H1 (cell line): ENCODE results near the gene PTRH1. TPM values are rescaled to one million over a fixed set of nuclear protein-coding genes. Genes with fewer than 3 reads are reported as not detected.

Experiments used
- BRCA1 ChIP-seq: IDR thresholded peaks from 2 replicates; pipeline ENCODE4 v1.6.1; 2012; ENCODE audit warnings: low read depth, low read length, improper control_type of control experiment
- CEBPB ChIP-seq: IDR thresholded peaks from 2 replicates; pipeline ENCODE4 v1.6.1; 2012; ENCODE audit warnings: low read depth, low read length
- FOSL1 ChIP-seq: IDR thresholded peaks from 2 replicates; pipeline ENCODE4 v1.6.1; 2011; ENCODE audit warnings: mild to moderate bottlenecking, low read depth, low read length, moderate library complexity; ENCODE audit not compliant: insufficient read depth
- KDM1A ChIP-seq: fragments of 200-600, 300-600 bp; sonication (generic); IDR thresholded peaks from 2 replicates; pipeline ENCODE4 v1.7.1; 2016; ENCODE audit warnings: mild to moderate bottlenecking, low read length, borderline replicate concordance
- KDM4A ChIP-seq: IDR thresholded peaks from one replicate; pipeline ENCODE4 v1.7.1; 2012; ENCODE audit warnings: low read depth, mild to moderate bottlenecking, moderate library complexity, low read length, inconsistent platforms; ENCODE audit not compliant: severe bottlenecking
- KDM5A ChIP-seq: fragments of 200-600 bp; IDR thresholded peaks from 2 replicates; pipeline ENCODE4 v1.7.1; 2012; ENCODE audit warnings: mild to moderate bottlenecking, low read length, inconsistent platforms, mixed read lengths
- MAFK ChIP-seq: IDR thresholded peaks from 2 replicates; pipeline ENCODE4 v1.6.1; 2012; ENCODE audit warnings: low read depth, mild to moderate bottlenecking, improper control_type of control experiment, low read length
- NANOG ChIP-seq: IDR thresholded peaks from 2 replicates; pipeline ENCODE4 v1.6.1; 2011; ENCODE audit warnings: low read length, low read depth, mild to moderate bottlenecking, inconsistent platforms; ENCODE audit not compliant: insufficient read depth, poor library complexity, severe bottlenecking
- POLR2AphosphoS5 ChIP-seq: IDR thresholded peaks from 2 replicates; pipeline ENCODE4 v1.6.1; 2011; ENCODE audit warnings: low read depth, low read length
- RAD21 ChIP-seq, 2 experiments: IDR thresholded peaks in 1 of 2; conservative IDR thresholded peaks in 1 of 2; 2 replicates each; pipeline ENCODE4 v1.6.1; 2011; ENCODE audit warnings: low read depth in 2 of 2, low read length in 2 of 2, improper control_type of control experiment in 1 of 2, inconsistent platforms in 1 of 2, mild to moderate bottlenecking in 1 of 2, moderate library complexity in 1 of 2
- RBBP5 ChIP-seq: IDR thresholded peaks from 2 replicates; pipeline ENCODE4 v1.7.1; 2012; ENCODE audit warnings: low read depth, mild to moderate bottlenecking, inconsistent platforms, low read length, moderate library complexity, borderline replicate concordance
- RFX5 ChIP-seq: IDR thresholded peaks from 2 replicates; pipeline ENCODE4 v1.6.1; 2011; ENCODE audit warnings: low read depth, low read length, improper control_type of control experiment, borderline replicate concordance
- RNF2 ChIP-seq: fragments of 200-900, 300-1000 bp; sonication (generic); IDR thresholded peaks from 2 replicates; pipeline ENCODE4 v1.7.1; 2016; ENCODE audit warnings: borderline replicate concordance, low read depth, mild to moderate bottlenecking, antibody characterized with exemption, low read length; ENCODE audit not compliant: poor library complexity, severe bottlenecking; ENCODE audit errors: missing control alignments
- RXRA ChIP-seq: IDR thresholded peaks from 2 replicates; pipeline ENCODE4 v1.6.1; 2011; ENCODE audit warnings: low read depth, mild to moderate bottlenecking, low read length, moderate library complexity; ENCODE audit not compliant: insufficient read depth
- SIN3A ChIP-seq, 2 experiments: IDR thresholded peaks in 1 of 2; conservative IDR thresholded peaks in 1 of 2; 2 replicates each; pipeline ENCODE4 v1.6.1; 2011 to 2012; ENCODE audit warnings: low read length in 2 of 2, improper control_type of control experiment in 1 of 2, low read depth in 1 of 2, mild to moderate bottlenecking in 1 of 2
- SIRT6 ChIP-seq: IDR thresholded peaks from one replicate; pipeline ENCODE4 v1.7.1; 2012; ENCODE audit warnings: low read length, inconsistent platforms
- SP1 ChIP-seq: IDR thresholded peaks from 2 replicates; pipeline ENCODE4 v1.6.1; 2011; ENCODE audit warnings: low read depth, low read length
- SP2 ChIP-seq: IDR thresholded peaks from 2 replicates; pipeline ENCODE4 v1.6.1; 2012; ENCODE audit warnings: mild to moderate bottlenecking, low read length, inconsistent platforms
- SP4 ChIP-seq: IDR thresholded peaks from 2 replicates; pipeline ENCODE4 v1.6.1; 2012; ENCODE audit warnings: low read length, inconsistent platforms
- TAF1 ChIP-seq: IDR thresholded peaks from 2 replicates; pipeline ENCODE4 v1.6.1; 2011; ENCODE audit warnings: mild to moderate bottlenecking, low read depth, low read length
- TCF12 ChIP-seq: IDR thresholded peaks from 2 replicates; pipeline ENCODE4 v1.6.1; 2011; ENCODE audit warnings: low read depth, mild to moderate bottlenecking, low read length
- TEAD4 ChIP-seq: IDR thresholded peaks from 2 replicates; pipeline ENCODE4 v1.6.1; 2012; ENCODE audit warnings: low read depth, low read length, inconsistent platforms, mixed read lengths
- polyA plus RNA-seq, 7 experiments: library from polyadenylated mRNA; depleted of rRNA in 3 of 7; stranded (reverse) in 5 of 7; unstranded in 2 of 7; fragments of >200 nt in 5 of 7; fragments of 200-250 nt in 2 of 7; gene quantifications; 1 replicate in 5 of 7; 2 replicates in 1 of 7; 4 replicates in 1 of 7; pipeline versions ENCODE4 v1.2.1 to v1.2.3, GENCODE V29; 2011 to 2013; ENCODE audit warnings: missing spikeins in 2 of 7, mixed read lengths in 2 of 7
- total RNA-seq: library from RNA; stranded (reverse); fragmentation: NEBNext Ultra II Directional; extraction: Animal tissue kit (Norgen Biotek cat#: 25700); gene quantifications from 2 replicates; pipeline ENCODE4 v1.2.1, GENCODE V29; 2021

The PTRH1 gene
- total and polyA plus RNA-seq, 2 of the 8 experiments (the other 6 are each of a cell fraction or from before 2014, with no cell fraction given), result 11.1 to 19.8 TPM

DNA sequence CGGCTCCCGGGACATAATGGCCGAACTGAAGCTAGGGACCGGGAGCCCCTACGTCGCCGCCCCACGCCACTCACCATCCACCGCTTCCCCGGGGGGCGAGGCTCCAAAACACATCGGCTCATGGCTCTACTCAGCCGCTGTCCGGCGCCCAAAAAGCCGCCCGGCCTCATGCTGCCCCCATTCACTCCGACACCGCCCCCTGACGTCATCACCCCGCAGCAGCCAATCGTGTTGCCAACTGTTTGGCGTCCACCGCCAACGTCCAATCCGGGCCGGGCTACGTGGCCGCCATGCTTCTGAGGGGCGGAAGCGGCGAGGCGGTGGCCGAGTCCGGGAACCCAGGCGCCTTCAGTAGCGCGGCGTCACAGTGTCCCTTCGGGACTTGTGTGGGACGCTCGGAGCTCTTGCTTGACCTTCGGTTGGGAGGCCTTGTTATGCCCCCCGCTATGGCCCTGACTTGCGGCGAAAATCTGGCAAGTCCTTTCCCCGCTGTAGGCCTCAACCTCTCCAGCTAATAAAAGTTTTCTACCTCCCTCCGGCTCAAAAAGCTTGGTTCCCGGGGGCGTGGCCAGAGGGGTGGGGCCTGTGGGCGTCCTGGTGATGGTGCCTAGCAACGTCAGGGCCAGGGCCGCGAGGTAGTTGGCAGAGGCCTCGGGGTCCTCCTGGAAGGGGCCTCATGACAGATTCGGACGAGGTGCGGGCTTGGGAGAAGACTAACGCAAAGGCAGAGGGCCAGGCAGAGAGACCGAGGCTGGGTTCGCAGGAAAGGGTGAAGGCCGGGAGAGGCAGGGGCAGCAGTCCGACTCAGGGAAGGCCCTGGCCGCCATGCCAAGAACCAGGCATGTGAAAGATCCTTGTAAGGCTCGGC lies at the start of gene PTRH1, which contains the start of gene TTC16 (continued):
- TF ChIP-seq RNF2 (no peak), MAFK (no peak), CEBPB (no peak), KDM4A (peak; percentile 87), FOSL1 (no peak), POLR2AphosphoS5 (no peak), RBBP5 (peak; percentile 8; the same call in 1 of the 2 replicates), SP4 (peak; percentile 75; the same call in 1 of the 2 replicates), TAF1 (peak; percentile 55; the same call in 1 of the 2 replicates), RAD21 (IDR thresholded peaks at IDR 0.05 in 1 of 2, conservative IDR thresholded peaks at IDR 0.05 in 1 of 2; ENCODE audit: low read depth in 2 of 2, low read length in 2 of 2) (no peak), RFX5 (no peak), SIRT6 (no peak), SP1 (peak; percentile 94), SIN3A (conservative IDR thresholded peaks at IDR 0.05 in 1 of 2, IDR thresholded peaks at IDR 0.05 in 1 of 2; ENCODE audit: low read depth in 1 of 2, low read length in 2 of 2) (peak in 1 of 2 experiments; percentile 95; a peak in 3 of 4 replicates), KDM1A (no peak), NANOG (peak; percentile 23), KDM5A (no peak), TEAD4 (no peak), SP2 (peak; percentile 17; the same call in 1 of the 2 replicates), TCF12 (no peak), BRCA1 (no peak), RXRA (no peak)
